DOHH2 (cell line): ENCODE results near the gene PSMC5.

Source experiments
- CTCF ChIP-seq: fragments of 200-600 bp; sonication (generic); IDR thresholded peaks from one replicate; pipeline ENCODE4 v1.5.1; 2014; ENCODE audit warnings: antibody characterized with exemption, mild to moderate bottlenecking, low read depth, low read length; ENCODE audit not compliant: poor library complexity, severe bottlenecking
- EZH2phosphoT487 ChIP-seq: fragments of 200-600 bp; sonication (generic); IDR thresholded peaks from 2 replicates; pipeline ENCODE4 v1.6.1; 2017; ENCODE audit warnings: borderline replicate concordance, mild to moderate bottlenecking, antibody characterized with exemption, low read length, moderate library complexity, mixed read lengths

- TF ChIP-seq CTCF (no peak), EZH2phosphoT487 (no peak)
These were observed 23.2 kb downstream of the PSMC5 start for GRCh38 chr17:63850401-63850800.
